Ectodermal cell (in vitro differentiated cells): ENCODE results near the gene NRCAM.

Experiments
- H3K27ac ChIP-seq: 2 replicates; pipeline ENCODE4 v1.7.0; 2013; ENCODE audit warnings: mild to moderate bottlenecking, low read depth, low read length; ENCODE audit not compliant: insufficient read depth, poor library complexity, severe bottlenecking
- H3K27me3 ChIP-seq: 2 replicates; pipeline ENCODE4 v1.7.0; 2013; ENCODE audit warnings: mild to moderate bottlenecking, low read length; ENCODE audit not compliant: insufficient read depth, control insufficient read depth, poor library complexity, severe bottlenecking
- H3K36me3 ChIP-seq: one replicate; pipeline ENCODE4 v1.7.0; 2013; ENCODE audit warnings: low read length; ENCODE audit not compliant: control insufficient read depth, insufficient read depth
- H3K4me1 ChIP-seq: one replicate; pipeline ENCODE4 v1.7.0; 2013; ENCODE audit warnings: low read length; ENCODE audit not compliant: control insufficient read depth, insufficient read depth
- H3K4me3 ChIP-seq: 2 replicates; pipeline ENCODE4 v1.7.0; 2013; ENCODE audit warnings: low read depth, low read length, control low read depth; ENCODE audit not compliant: insufficient read depth
- H3K9me3 ChIP-seq: 2 replicates; pipeline ENCODE4 v1.7.0; 2013; ENCODE audit warnings: mild to moderate bottlenecking, low read length, moderate library complexity; ENCODE audit not compliant: control insufficient read depth
- WGBS, 2 experiments: methylation state at CpG; one replicate each; pipeline ENCODE4 v1.1.7; 2013; ENCODE audit warnings: missing lambda C conversion rate in 2 of 2; 5-methylcytosine and 5-hydroxymethylcytosine counted together

The NRCAM gene

GRCh38 chr7:108201766-108202165 lies 254.5 kb downstream of the NRCAM start:
- 60 to 82% methylated on average over 2 of the region's 2 CpGs for WGBS, 2 experiments
- no peaks in the 10 kb centered on the region for H3K9me3 ChIP-seq
- H3K4me3 ChIP-seq = no peak overlapping the region
- peaks cover 17% of the 10 kb centered on the region for H3K36me3 ChIP-seq
- no peak overlapping the region for H3K27ac ChIP-seq
- no peaks in the 10 kb centered on the region for H3K27me3 ChIP-seq
- no peaks in the 10 kb centered on the region for H3K4me1 ChIP-seq

- Histone ChIP-seq H3K9me3 (no peaks in the 10 kb centered on the region), H3K27ac (no peak overlapping the region), H3K36me3 (peaks cover 8% of the 10 kb centered on the region), H3K27me3 (no peaks in the 10 kb centered on the region), H3K4me3 (no peak overlapping the region), H3K4me1 (no peaks in the 10 kb centered on the region)
- 81 to 92% methylated on average over 1 of the region's 1 CpG for WGBS, 2 experiments
Observed at GRCh38 chr7:108200326-108200725, 255.9 kb downstream of the NRCAM start.

- 95 to 97% methylated on average over 3 of the region's 3 CpGs for WGBS, 2 experiments
- Histone ChIP-seq H3K27me3 (no peaks in the 10 kb centered on the region), H3K4me3 (no peak overlapping the region), H3K4me1 (no peaks in the 10 kb centered on the region), H3K9me3 (no peaks in the 10 kb centered on the region), H3K27ac (no peak overlapping the region), H3K36me3 (peaks cover 17% of the 10 kb centered on the region)
Observed at GRCh38 chr7:108197371-108198091, 258.7 kb downstream of the NRCAM start.

- 100% methylated on average over 1 of the region's 1 CpG; no CpG with 5 or more reads in 1 of the 2 experiments for WGBS, 2 experiments
- peaks cover 22% of the 10 kb centered on the region for H3K36me3 ChIP-seq
Observed at GRCh38 chr7:108196004-108196403, 260.2 kb downstream of the NRCAM start.

GRCh38 chr7:108193594-108194498 lies 262.4 kb downstream of the NRCAM start:
- Histone ChIP-seq H3K36me3 (peaks cover 27% of the 10 kb centered on the region), H3K9me3 (no peaks in the 10 kb centered on the region)
- 84 to 86% methylated on average over 8 to 9 of the region's 9 CpGs for WGBS, 2 experiments

More at GRCh38 chr7:108196004-108196403, 260.2 kb downstream of the NRCAM start:
- Histone ChIP-seq H3K4me3 (no peak overlapping the region), H3K27ac (no peak overlapping the region), H3K27me3 (no peaks in the 10 kb centered on the region), H3K4me1 (no peaks in the 10 kb centered on the region), H3K9me3 (no peaks in the 10 kb centered on the region)

GRCh38 chr7:108190891-108191290 lies 265.3 kb downstream of the NRCAM start:
- H3K9me3 ChIP-seq = no peaks in the 10 kb centered on the region
- H3K36me3 ChIP-seq = peaks cover 35% of the 10 kb centered on the region
- H3K27me3 ChIP-seq = no peaks in the 10 kb centered on the region
- H3K27ac ChIP-seq = no peak overlapping the region
- WGBS, 2 experiments = 96 to 100% methylated on average over 2 to 4 of the region's 4 CpGs
- H3K4me1 ChIP-seq = no peaks in the 10 kb centered on the region
- no peak overlapping the region for H3K4me3 ChIP-seq

More at GRCh38 chr7:108193594-108194498, 262.4 kb downstream of the NRCAM start:
- H3K27me3 ChIP-seq = no peaks in the 10 kb centered on the region
- H3K27ac ChIP-seq = no peak overlapping the region
- H3K4me1 ChIP-seq = no peaks in the 10 kb centered on the region
- H3K4me3 ChIP-seq = no peak overlapping the region

GRCh38 chr7:108189733-108190388 lies 266.4 kb downstream of the NRCAM start:
- H3K4me1 ChIP-seq = no peaks in the 10 kb centered on the region
- WGBS, 2 experiments = 80 to 82% methylated on average over 6 to 7 of the region's 7 CpGs
- H3K9me3 ChIP-seq = no peaks in the 10 kb centered on the region
- peaks cover 36% of the 10 kb centered on the region for H3K36me3 ChIP-seq
- no peaks in the 10 kb centered on the region for H3K27me3 ChIP-seq
- no peak overlapping the region for H3K27ac ChIP-seq
- H3K4me3 ChIP-seq = no peak overlapping the region

GRCh38 chr7:108188724-108189123 lies 267.5 kb downstream of the NRCAM start:
- WGBS, 2 experiments = 89 to 90% methylated on average over 2 to 3 of the region's 3 CpGs
- H3K36me3 ChIP-seq = peaks cover 33% of the 10 kb centered on the region
- no peaks in the 10 kb centered on the region for H3K4me1 ChIP-seq
- no peak overlapping the region for H3K4me3 ChIP-seq
- no peak overlapping the region for H3K27ac ChIP-seq
- no peaks in the 10 kb centered on the region for H3K27me3 ChIP-seq
- H3K9me3 ChIP-seq = no peaks in the 10 kb centered on the region

- no peak overlapping the region for H3K27ac ChIP-seq
- H3K4me3 ChIP-seq = no peak overlapping the region
- WGBS, 2 experiments = 47 to 51% methylated on average over 5 to 8 of the region's 8 CpGs
- no peaks in the 10 kb centered on the region for H3K27me3 ChIP-seq
- H3K36me3 ChIP-seq = peaks cover 20% of the 10 kb centered on the region
- H3K9me3 ChIP-seq = no peaks in the 10 kb centered on the region
- H3K4me1 ChIP-seq = no peaks in the 10 kb centered on the region
Observed at GRCh38 chr7:108181073-108181985, 274.9 kb downstream of the NRCAM start.
